ENCODE data around the gene HOXB8. TPM values are rescaled to one million over a fixed set of nuclear protein-coding genes. Genes with fewer than 3 reads are reported as not detected.

The HOXB8 gene
- total RNA-seq (0.33 and 0.51 TPM in 2 replicates), polyA plus RNA-seq (1.4 and 2.0 TPM in 2 replicates), polyA minus RNA-seq (ENCODE audit: low replicate concordance) (0.90 and 0.93 TPM in 2 replicates)
- 2.0 and 2.4 TPM in 2 replicates for polyA plus RNA-seq (2012)

DNA sequence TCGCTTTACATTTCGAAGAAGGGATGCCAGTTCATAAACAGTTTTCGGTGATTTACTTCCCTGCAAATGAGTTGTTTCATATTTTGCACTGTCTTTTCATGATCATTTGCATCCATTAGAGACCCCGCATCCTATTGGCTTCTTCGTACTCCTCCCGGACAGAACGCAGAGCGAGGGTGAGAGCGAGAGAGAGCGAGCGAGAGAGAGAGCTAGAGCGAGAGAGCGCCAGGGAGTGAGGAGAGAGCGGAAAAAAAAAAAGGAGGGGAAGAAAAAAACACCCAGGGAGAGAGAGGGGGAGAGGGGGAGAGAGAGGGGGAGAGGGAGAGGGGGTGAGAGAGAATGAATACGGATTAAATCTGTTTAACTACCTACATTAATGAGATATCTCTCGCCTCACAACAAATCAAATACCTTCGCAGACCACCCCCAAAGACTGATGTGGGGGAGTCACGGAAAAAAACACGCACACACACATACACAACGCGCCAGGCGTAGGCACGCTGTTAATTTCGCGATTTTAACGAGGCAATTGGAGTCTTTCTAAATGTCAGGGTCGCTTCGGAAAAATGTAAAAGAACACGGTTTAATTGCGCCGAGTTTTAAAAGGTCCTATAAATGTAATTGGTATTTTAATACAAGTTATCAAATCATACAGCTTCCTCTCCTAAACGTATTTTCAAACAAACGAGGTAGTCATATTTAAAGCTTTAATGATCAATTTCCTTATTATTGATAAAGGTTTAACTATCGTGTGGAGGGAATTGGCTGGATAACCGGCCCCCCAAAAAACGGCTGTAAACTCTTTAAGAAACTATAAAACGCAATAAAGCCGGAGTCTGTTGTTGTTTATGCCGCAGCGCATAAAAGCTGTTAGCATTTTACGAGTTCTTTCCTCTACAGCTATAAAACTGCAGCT is at the start of gene HOXB8:
Gene HOXB8, minus strand, starts transcription at position 246 of the 916 bp plus-strand sequence. CDS start 588 bp downstream, outside the sequence.
- Histone ChIP-seq H3K4me1 (ENCODE audit: control insufficient read depth, extremely low read depth, insufficient read depth, low read length) (peaks cover 6% of the 10 kb centered on the region), H3K9ac (ENCODE audit: insufficient read depth, low read length) (peak within 1 kb of the TSS; percentile 0), H3K4me2 (ENCODE audit: extremely low read depth, insufficient read depth, low read length) (peak within 1 kb of the TSS; percentile 51), H3K4me3 (replicated peaks in 1 of 4; ENCODE audit: control extremely low read depth in 1 of 4, insufficient read depth in 1 of 4, low read depth in 3 of 4, low read length in 4 of 4) (peak within 1 kb of the TSS; percentile 21 to 80 (median 36)), H3K36me3 (ENCODE audit: control insufficient read depth, insufficient read depth, low read length) (no peaks in the 10 kb centered on the region), H2AFZ (ENCODE audit: low read length) (no peak within 1 kb of the TSS), H4K20me1 (ENCODE audit: control insufficient read depth, extremely low read depth, insufficient read depth, low read length) (no peaks in the 10 kb centered on the region), H3K27ac (ENCODE audit: insufficient read depth, low read length) (no peak within 1 kb of the TSS), H3K79me2 (ENCODE audit: control insufficient read depth, insufficient read depth, low read length) (peaks cover 11% of the 10 kb centered on the region), H3K27me3 (ENCODE audit: control insufficient read depth, insufficient read depth, low read length) (peaks cover 60% of the 10 kb centered on the region), H3K9me3 (ENCODE audit: control insufficient read depth, insufficient read depth, low read depth, low read length) (no peaks in the 10 kb centered on the region)
- TF ChIP-seq, protein P1, sequence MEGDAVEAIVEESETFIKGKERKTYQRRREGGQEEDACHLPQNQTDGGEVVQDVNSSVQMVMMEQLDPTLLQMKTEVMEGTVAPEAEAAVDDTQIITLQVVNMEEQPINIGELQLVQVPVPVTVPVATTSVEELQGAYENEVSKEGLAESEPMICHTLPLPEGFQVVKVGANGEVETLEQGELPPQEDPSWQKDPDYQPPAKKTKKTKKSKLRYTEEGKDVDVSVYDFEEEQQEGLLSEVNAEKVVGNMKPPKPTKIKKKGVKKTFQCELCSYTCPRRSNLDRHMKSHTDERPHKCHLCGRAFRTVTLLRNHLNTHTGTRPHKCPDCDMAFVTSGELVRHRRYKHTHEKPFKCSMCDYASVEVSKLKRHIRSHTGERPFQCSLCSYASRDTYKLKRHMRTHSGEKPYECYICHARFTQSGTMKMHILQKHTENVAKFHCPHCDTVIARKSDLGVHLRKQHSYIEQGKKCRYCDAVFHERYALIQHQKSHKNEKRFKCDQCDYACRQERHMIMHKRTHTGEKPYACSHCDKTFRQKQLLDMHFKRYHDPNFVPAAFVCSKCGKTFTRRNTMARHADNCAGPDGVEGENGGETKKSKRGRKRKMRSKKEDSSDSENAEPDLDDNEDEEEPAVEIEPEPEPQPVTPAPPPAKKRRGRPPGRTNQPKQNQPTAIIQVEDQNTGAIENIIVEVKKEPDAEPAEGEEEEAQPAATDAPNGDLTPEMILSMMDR (conservative IDR thresholded peaks at IDR 0.05 in 1 of 2, IDR thresholded peaks at IDR 0.05 in 1 of 2; ENCODE audit: low read depth in 1 of 2, low read length in 2 of 2) = no peak
- TF ChIP-seq EZH2 (IDR thresholded peaks at IDR 0.05; ENCODE audit: low read length, missing control alignments) = peak; percentile 52
- DNase-seq (ENCODE audit: low read depth in 2 of 2) = peak in 1 of 2 donors; percentile 51

DNA sequence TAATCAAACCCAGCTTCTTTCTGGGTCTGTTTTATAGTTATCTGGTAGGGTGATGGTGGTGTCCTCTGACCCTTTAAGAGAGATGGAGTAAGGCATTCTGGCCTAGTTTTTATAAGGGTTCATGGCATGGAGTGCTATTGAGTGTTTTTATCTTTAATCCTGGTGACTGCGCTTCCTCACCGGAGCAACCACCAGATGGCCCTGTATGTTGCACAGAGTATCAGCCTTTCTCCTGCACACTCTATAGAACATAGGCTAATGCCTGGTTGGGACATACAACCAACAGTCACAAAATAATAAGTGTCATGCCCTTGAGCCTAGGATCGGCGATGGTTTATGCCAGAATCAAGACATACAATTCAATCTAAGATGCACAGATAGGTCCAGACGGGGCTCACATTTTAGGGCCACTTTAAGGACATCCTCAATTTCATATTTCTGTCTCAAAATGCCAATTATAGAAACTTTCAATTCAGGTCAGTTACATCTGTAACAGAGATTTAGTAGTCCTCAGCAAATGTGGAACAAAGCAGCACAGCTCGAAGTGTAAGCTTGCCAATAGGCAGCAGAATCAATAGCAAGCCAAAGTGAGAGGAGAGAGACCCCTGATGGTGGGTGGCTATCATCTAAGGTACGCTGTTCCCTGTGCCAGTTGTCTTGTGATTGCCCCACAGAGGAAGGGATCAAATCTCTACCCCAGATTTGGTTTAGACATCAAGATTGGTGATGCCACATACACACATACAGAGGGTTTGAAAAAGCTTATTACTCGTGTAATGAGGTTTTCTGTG is 48.2 kb upstream of the HOXB8 start:
- H3K4me2 ChIP-seq (ENCODE audit: extremely low read depth, insufficient read depth, low read length) = no peak overlapping the region
- no peak overlapping the region for H3K27ac ChIP-seq (ENCODE audit: insufficient read depth, low read length)
- no peak overlapping the region for H3K9ac ChIP-seq (ENCODE audit: insufficient read depth, low read length)
- H3K79me2 ChIP-seq (ENCODE audit: control insufficient read depth, insufficient read depth, low read length) = no peaks in the 10 kb centered on the region
- no peak overlapping the region for H2AFZ ChIP-seq (ENCODE audit: low read length)
- no peaks in the 10 kb centered on the region for H4K20me1 ChIP-seq (ENCODE audit: control insufficient read depth, extremely low read depth, insufficient read depth, low read length)
- no peak for TF ChIP-seq EZH2 (IDR thresholded peaks at IDR 0.05; ENCODE audit: low read length, missing control alignments)
- TF ChIP-seq, protein P1 (conservative IDR thresholded peaks at IDR 0.05 in 1 of 2, IDR thresholded peaks at IDR 0.05 in 1 of 2; ENCODE audit: low read depth in 1 of 2, low read length in 2 of 2) = no peak
- no peaks in the 10 kb centered on the region for H3K4me1 ChIP-seq (ENCODE audit: control insufficient read depth, extremely low read depth, insufficient read depth, low read length)
- no peaks in the 10 kb centered on the region for H3K36me3 ChIP-seq (ENCODE audit: control insufficient read depth, insufficient read depth, low read length)
- H3K4me3 ChIP-seq (replicated peaks in 1 of 4; ENCODE audit: control extremely low read depth in 1 of 4, insufficient read depth in 1 of 4, low read depth in 3 of 4, low read length in 4 of 4) = no peak overlapping the region
- DNase-seq (ENCODE audit: low read depth in 2 of 2) = no peak
- no peaks in the 10 kb centered on the region for H3K9me3 ChIP-seq (ENCODE audit: control insufficient read depth, insufficient read depth, low read depth, low read length)
- H3K27me3 ChIP-seq (ENCODE audit: control insufficient read depth, insufficient read depth, low read length) = peaks cover 11% of the 10 kb centered on the region

DNA sequence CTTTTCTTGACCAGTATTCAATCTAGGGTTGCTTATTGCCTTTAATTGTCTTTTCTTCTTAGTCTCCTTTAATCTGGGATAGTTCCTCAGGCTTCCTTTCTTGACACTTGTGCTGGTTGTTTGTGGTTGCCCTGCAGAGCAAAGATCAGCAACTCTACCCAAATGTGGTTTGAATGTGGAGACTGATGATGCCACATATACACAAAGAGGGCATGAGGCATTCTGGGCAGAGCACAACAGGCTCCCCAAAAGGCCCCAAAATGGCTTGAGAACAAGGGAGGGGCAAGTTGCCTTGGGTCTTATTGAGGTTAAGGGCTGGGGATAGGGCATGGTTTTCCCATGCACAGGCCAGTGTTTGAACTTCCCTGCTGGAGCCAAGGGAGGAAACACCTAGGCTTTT is 40.8 kb upstream of the HOXB8 start:
- H3K27me3 ChIP-seq (ENCODE audit: control insufficient read depth, insufficient read depth, low read length) = peaks cover 8% of the 10 kb centered on the region
- no peak for DNase-seq (ENCODE audit: low read depth in 2 of 2)
- TF ChIP-seq, protein P1 (conservative IDR thresholded peaks at IDR 0.05 in 1 of 2, IDR thresholded peaks at IDR 0.05 in 1 of 2; ENCODE audit: low read depth in 1 of 2, low read length in 2 of 2) = no peak
- TF ChIP-seq EZH2 (IDR thresholded peaks at IDR 0.05; ENCODE audit: low read length, missing control alignments) = no peak

More for the DNA sequence above, 40.8 kb upstream of the HOXB8 start:
- Histone ChIP-seq H3K4me2 (ENCODE audit: extremely low read depth, insufficient read depth, low read length) (no peak overlapping the region), H3K36me3 (ENCODE audit: control insufficient read depth, insufficient read depth, low read length) (no peaks in the 10 kb centered on the region), H3K79me2 (ENCODE audit: control insufficient read depth, insufficient read depth, low read length) (no peaks in the 10 kb centered on the region), H4K20me1 (ENCODE audit: control insufficient read depth, extremely low read depth, insufficient read depth, low read length) (no peaks in the 10 kb centered on the region), H3K27ac (ENCODE audit: insufficient read depth, low read length) (no peak overlapping the region), H3K4me3 (replicated peaks in 1 of 4; ENCODE audit: control extremely low read depth in 1 of 4, insufficient read depth in 1 of 4, low read depth in 3 of 4, low read length in 4 of 4) (no peak overlapping the region), H3K9ac (ENCODE audit: insufficient read depth, low read length) (no peak overlapping the region), H3K9me3 (ENCODE audit: control insufficient read depth, insufficient read depth, low read depth, low read length) (no peaks in the 10 kb centered on the region), H2AFZ (ENCODE audit: low read length) (no peak overlapping the region), H3K4me1 (ENCODE audit: control insufficient read depth, extremely low read depth, insufficient read depth, low read length) (no peaks in the 10 kb centered on the region)

Measured in fibroblast of lung (primary cell).